Measurements from ENCODE around the gene GRPEL2. TPM values are rescaled to one million over a fixed set of nuclear protein-coding genes. Genes with fewer than 3 reads are reported as not detected.

Gene GRPEL2
- total RNA-seq, 3 donors from 2014 or later: 9.9 to 15.2 (median 11.1) TPM

GRCh38 chr5:149349382-149349781, 4.1 kb downstream of the GRPEL2 start:
- no peaks in the 10 kb centered on the region for H3K9me3 ChIP-seq
- intact Hi-C loops (cut with DNase I, micrococcal nuclease): no loop called here
- peaks cover 5% of the 10 kb centered on the region for H3K4me1 ChIP-seq (ENCODE audit: low read depth)
- peaks cover 5% of the 10 kb centered on the region for H3K36me3 ChIP-seq (ENCODE audit: low read depth)
- H3K4me3 ChIP-seq: no peak overlapping the region
- ATAC-seq (no peak), DNase-seq (no peak)
- no peak for TF ChIP-seq CTCF (IDR thresholded peaks at IDR 0.05)

- ATAC-seq (no peak), DNase-seq (no peak)
- no peak for TF ChIP-seq CTCF (IDR thresholded peaks at IDR 0.05)
- no peaks in the 10 kb centered on the region for H3K4me1 ChIP-seq (ENCODE audit: low read depth)
- peaks cover 5% of the 10 kb centered on the region for H3K36me3 ChIP-seq (ENCODE audit: low read depth)
- intact Hi-C loops (cut with DNase I, micrococcal nuclease): no loop called here
- H3K9me3 ChIP-seq: no peaks in the 10 kb centered on the region
- no peak overlapping the region for H3K4me3 ChIP-seq
Measured at GRCh38 chr5:149352169-149352568, 6.9 kb downstream of the GRPEL2 start.

- Histone ChIP-seq H3K9me3 (no peaks in the 10 kb centered on the region), H3K4me3 (no peak overlapping the region), H3K4me1 (ENCODE audit: low read depth) (peaks cover 11% of the 10 kb centered on the region), H3K36me3 (ENCODE audit: low read depth) (peaks cover 5% of the 10 kb centered on the region)
- intact Hi-C loops (cut with DNase I, micrococcal nuclease): no loop called here
- ATAC-seq (no peak), DNase-seq (no peak)
- TF ChIP-seq CTCF (IDR thresholded peaks at IDR 0.05): no peak
Measured at GRCh38 chr5:149353911-149354310, 8.6 kb downstream of the GRPEL2 start.

GRCh38 chr5:149355688-149356087, 10.4 kb downstream of the GRPEL2 start:
- DNase-seq: no peak
- H3K4me1 ChIP-seq (ENCODE audit: low read depth): peaks cover 11% of the 10 kb centered on the region
- H3K36me3 ChIP-seq (ENCODE audit: low read depth): no peaks in the 10 kb centered on the region
- intact Hi-C loops (cut with DNase I, micrococcal nuclease): no loop called here
- TF ChIP-seq CTCF (IDR thresholded peaks at IDR 0.05): no peak
- no peak overlapping the region for H3K4me3 ChIP-seq
- no peak for ATAC-seq
- H3K9me3 ChIP-seq: no peaks in the 10 kb centered on the region

GRCh38 chr5:149356391-149356790, 11.1 kb downstream of the GRPEL2 start:
- intact Hi-C loops (cut with DNase I, micrococcal nuclease): no loop called here
- H3K9me3 ChIP-seq: no peaks in the 10 kb centered on the region
- no peak for TF ChIP-seq CTCF (IDR thresholded peaks at IDR 0.05)

More at GRCh38 chr5:149356391-149356790, 11.1 kb downstream of the GRPEL2 start:
- Histone ChIP-seq H3K4me3 (no peak overlapping the region), H3K36me3 (ENCODE audit: low read depth) (no peaks in the 10 kb centered on the region), H3K4me1 (ENCODE audit: low read depth) (peaks cover 11% of the 10 kb centered on the region)
- no peak for ATAC-seq
- no peak for DNase-seq
